HL-60 (cell line): ENCODE measurements around the gene TLR9.
A peak's percentile ranks its signal among the peaks of the same experiment; 100 is the strongest.

Experiments
- CTCF ChIP-seq: IDR thresholded peaks from one replicate; pipeline ENCODE4 v1.5.1; 2011; ENCODE audit warnings: low read length, control low read depth, inconsistent platforms; ENCODE audit not compliant: insufficient read depth
- GABPA ChIP-seq: IDR thresholded peaks from 2 replicates; pipeline ENCODE4 v1.6.1; 2012; ENCODE audit warnings: low read depth
- POLR2AphosphoS5 ChIP-seq: IDR thresholded peaks from 2 replicates; pipeline ENCODE4 v1.6.1; 2012; ENCODE audit warnings: low read depth
- REST ChIP-seq: IDR thresholded peaks from 2 replicates; pipeline ENCODE4 v1.6.1; 2012; ENCODE audit warnings: low read depth; ENCODE audit not compliant: insufficient replicate concordance
- SPI1 ChIP-seq: IDR thresholded peaks from 2 replicates; pipeline ENCODE4 v1.6.1; 2012; ENCODE audit warnings: low read depth, mild to moderate bottlenecking, borderline replicate concordance

GRCh38 chr3:52197842-52198625 lies 27.4 kb downstream of the TLR9 start, which contains the start of gene ALAS1:
- no peak for TF ChIP-seq CTCF
- TF ChIP-seq POLR2AphosphoS5 = peak; percentile 53; the same call in 1 of the 2 replicates
- no peak for TF ChIP-seq GABPA
- TF ChIP-seq SPI1 = peak; percentile 29; the same call in 1 of the 2 replicates
- peak; percentile 38 for TF ChIP-seq REST
